ENCODE results near the gene PRKG1.

The PRKG1 gene

GRCh38 chr10:51063659-51064535 lies 10.4 kb upstream of the PRKG1 start:
- peak; percentile 15; the same call in 1 of the 2 replicates for TF ChIP-seq CTCF (IDR thresholded peaks at IDR 0.05; ENCODE audit: low read depth, low read length)

GRCh38 chr10:51066231-51066630 lies 8.1 kb upstream of the PRKG1 start:
- no peak overlapping the region for H3K4me3 ChIP-seq (ENCODE audit: low read depth, low read length)
- no peak for TF ChIP-seq CTCF (IDR thresholded peaks at IDR 0.05; ENCODE audit: low read depth, low read length)

More at GRCh38 chr10:51063659-51064535, 10.4 kb upstream of the PRKG1 start:
- H3K4me3 ChIP-seq (ENCODE audit: low read depth, low read length), result no peak overlapping the region

GRCh38 chr10:51072210-51072609 lies 2.1 kb upstream of the PRKG1 start:
- H3K4me3 ChIP-seq (ENCODE audit: low read depth, low read length), result no peak overlapping the region
- TF ChIP-seq CTCF (IDR thresholded peaks at IDR 0.05; ENCODE audit: low read depth, low read length), result no peak

- no peak for TF ChIP-seq CTCF (IDR thresholded peaks at IDR 0.05; ENCODE audit: low read depth, low read length)
- peak overlapping the region; percentile 83 for H3K4me3 ChIP-seq (ENCODE audit: low read depth, low read length)
Observed at GRCh38 chr10:51072921-51073434, 1.3 kb upstream of the PRKG1 start.

GRCh38 chr10:51073453-51074237 lies 642 bp upstream of the PRKG1 start:
- TF ChIP-seq CTCF (IDR thresholded peaks at IDR 0.05; ENCODE audit: low read depth, low read length), result no peak
- peak overlapping the region; percentile 83 for H3K4me3 ChIP-seq (ENCODE audit: low read depth, low read length)

- H3K4me3 ChIP-seq (ENCODE audit: low read depth, low read length), result peak overlapping the region; percentile 83
- TF ChIP-seq CTCF (IDR thresholded peaks at IDR 0.05; ENCODE audit: low read depth, low read length), result no peak
Observed at GRCh38 chr10:51075043-51075872, 971 bp downstream of the PRKG1 start.
